NCI-H446 treated with DMSO at 0.1 percent for 48 hours (cell line): ENCODE data around the gene POLR3H.
A peak's percentile ranks its signal among the peaks of the same experiment; 100 is the strongest.

ENCODE experiments used
- DNase-seq: peaks from one replicate; lab custom pipeline; 2025; lab: John Stamatoyannopoulos, UW

The POLR3H gene

DNA sequence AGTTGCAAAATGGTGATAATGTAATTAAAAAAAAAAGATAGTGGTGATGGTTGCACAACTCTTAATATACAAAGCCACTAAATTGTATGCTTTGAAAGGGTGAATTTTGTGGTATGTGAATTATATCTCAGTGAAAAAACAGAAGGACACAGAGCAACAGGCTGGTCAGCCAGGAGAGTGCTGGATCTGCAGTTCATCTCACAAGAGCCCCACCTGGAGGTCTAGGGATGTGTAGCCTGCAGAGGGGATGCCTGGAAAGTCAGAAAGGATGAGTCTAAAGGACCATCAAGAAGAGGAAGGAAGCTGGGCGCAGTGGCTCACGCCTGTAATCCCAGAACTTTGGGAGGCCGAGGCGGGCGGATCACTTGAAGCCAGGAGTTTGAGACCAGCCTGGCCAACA, 9.0 kb downstream of the POLR3H start:
- no peak for DNase-seq

DNA sequence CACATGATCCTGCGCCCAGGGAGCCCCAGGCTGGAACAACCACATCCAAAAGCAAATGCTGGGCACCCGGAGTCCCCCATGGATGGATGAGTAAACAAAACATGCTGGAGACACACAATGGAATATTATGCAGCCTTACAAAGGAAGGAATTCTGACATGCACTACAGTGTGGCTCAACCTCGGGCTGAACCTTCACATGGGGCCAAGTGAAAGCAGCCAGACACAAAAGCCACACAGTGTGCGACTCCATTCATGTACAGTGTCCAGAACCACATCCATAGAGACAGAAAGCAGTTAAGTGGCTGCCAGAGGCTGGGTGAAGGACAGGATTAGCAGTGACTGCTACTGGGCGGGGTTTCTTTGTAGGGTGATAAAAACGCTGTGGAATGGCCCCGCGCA, 10.1 kb downstream of the POLR3H start:
- DNase-seq: no peak

DNA sequence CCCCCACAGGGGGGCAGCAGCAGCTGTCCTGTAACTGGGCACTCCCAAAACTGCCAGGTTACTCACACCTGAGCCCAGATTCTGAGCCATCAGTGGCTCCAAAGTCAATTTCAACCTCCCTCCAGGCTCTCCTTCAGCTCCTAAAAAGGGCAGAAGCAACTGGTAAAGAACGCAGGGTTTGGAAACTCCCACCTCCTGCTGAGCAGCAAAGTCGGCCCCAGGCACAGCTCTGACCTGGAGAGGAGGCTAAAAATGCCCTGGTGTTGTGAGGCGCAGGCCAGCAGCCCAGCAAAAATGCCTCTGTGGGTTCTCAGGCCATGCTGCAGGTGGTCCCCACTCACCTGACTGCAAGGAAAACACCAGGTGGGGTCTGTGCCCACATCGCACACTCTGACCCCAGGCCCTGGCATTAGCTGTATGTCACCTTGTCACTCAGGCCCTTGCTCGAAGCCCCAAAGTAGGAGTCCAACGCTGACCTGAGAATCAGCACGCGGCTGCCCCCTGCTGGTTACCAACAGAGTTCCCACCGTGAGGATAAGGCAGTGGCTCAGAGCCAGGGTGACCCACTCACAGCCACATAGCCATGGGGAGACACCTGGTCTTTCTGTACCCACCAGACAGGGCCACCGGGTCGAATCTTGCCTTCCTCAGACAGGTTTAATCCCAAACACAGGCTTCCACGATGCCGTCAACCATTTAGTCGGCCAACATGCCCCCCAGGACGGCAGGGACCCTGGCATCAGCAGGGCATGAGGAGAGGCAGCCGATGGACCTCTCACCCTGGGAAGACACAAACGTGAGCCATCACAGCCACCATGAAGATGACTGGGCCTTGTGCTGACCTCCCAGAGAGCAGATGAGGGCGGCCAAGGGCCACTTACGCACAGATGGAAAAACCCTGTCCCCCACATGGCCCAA, 11.1 kb downstream of the POLR3H start:
- DNase-seq: no peak

DNA sequence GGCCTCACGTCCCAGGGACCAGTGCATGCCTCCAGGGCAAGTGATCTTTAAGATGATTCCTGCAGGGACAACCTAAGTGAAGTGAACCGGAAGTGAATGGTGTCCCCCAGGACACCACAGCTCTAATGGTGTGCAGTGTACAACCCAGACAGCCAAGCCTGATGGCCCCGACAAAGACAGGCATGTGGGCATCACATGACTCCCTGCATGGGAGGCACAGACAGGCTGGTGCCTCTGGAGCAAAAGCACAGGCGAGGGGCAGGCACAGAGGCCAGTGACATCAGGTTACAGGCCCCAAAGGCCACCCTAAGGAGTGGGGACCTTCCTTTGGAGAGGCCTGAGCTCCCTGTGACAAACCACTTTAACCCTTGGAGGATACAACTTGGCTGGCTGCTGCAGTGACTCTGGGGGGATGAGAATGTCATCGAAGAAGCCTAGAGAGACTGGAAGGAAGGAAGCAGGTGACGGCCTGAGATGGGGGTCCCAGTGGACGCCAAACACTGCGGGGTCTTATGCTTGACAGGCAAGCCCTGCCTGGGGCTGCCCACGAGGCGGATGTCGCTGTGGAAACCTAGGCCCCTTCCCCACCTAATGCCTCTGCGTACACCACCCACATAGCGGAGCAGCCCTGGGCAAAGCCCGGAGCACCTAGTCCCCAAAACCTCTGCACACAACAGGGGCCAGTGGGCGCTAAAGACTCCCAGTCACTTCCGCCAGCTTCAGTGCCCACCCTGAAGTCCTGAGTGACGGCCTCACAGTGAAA, 12.4 kb downstream of the POLR3H start:
- DNase-seq: no peak

DNA sequence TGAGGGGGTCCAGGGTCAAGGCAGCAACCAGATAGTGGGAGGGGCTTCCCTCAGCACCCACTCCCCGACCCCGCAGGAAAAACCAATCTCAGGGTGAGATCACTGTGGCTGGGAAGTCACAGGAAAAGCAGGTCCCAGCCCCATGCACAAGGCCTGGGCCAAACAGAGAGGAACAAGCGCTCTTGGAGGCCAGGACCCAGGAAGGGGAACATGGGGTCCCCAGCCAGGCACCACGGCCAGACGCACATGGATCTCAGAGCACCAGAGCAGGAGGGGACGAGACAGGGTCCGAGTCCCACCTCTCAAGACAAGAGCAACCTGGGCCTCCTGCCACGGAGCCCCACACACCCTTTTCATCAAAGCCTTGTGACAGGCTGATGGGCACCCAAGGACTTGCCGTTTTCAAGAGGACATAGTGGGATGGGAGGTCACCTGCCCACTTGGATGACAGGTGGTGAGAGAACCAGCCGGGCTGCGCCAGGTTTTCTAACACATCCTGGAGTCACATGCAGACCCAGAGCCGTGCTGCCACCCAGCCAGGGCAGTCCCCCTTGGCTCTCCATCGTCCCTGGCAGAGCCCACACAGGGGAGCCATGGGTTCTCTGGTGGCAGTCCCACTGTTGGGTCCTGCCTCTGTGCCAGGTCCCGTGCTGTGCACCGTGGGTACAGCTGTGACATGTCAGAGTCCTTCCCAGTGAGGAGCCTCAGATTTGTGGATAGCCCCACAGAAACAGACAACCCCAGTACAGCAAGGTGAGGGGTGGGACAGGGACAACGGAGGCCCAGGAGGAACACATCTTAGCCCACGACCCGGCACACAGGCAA, 13.2 kb downstream of the POLR3H start:
- no peak for DNase-seq

DNA sequence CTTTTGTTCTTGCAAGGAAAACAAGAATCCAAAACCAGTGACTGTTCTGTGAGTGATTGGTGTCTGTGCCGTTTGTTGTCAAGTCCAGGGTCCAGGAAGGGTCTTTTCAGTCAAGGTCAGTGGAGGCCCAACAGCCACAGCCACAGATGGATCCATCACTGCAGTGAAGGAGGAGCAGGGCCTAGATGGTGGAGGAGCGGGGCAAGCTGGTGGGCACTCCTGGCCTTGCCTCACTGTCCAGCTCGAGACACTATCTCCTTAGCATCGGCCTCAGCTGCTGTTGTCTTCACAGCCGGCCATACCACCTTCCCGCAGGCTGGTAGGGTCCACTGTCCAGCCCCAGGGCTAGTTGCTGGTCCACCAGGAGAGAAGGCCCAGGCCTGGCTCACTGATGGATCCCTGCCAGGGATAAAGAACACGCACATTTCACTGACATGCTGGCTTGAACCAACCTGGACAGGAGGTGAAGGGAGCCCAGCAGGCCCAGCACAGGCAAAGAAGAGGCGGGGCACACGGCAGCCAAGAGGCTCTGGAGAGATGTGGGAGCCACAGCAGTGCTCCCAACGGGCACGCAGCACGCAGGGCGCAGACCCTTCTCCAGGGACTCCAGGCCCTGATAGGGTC, 15.2 kb downstream of the POLR3H start:
- DNase-seq: no peak

DNA sequence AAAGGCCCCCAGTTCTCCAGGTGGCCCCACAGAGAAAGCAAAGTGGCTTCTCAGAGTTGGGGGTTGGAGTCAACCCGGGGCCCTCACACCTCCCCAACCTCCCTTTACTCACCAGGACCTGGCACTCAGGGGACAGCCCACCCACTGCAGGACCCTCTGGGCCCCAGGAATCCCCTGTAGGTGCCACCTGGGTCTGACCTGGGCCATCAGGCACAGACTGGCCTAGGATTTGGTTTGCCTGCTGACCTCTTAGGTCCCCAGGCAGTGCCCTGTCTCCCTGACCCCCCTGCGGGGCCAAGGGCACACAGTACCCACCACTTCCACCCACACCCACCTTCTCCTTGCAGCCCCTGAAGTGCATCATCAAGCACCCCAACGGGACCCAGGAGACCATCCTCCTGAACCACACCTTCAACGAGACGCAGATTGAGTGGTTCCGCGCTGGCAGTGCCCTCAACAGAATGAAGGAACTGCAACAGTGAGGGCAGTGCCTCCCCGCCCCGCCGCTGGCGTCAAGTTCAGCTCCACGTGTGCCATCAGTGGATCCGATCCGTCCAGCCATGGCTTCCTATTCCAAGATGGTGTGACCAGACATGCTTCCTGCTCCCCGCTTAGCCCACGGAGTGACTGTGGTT, 16.0 kb downstream of the POLR3H start:
- DNase-seq: no peak

DNA sequence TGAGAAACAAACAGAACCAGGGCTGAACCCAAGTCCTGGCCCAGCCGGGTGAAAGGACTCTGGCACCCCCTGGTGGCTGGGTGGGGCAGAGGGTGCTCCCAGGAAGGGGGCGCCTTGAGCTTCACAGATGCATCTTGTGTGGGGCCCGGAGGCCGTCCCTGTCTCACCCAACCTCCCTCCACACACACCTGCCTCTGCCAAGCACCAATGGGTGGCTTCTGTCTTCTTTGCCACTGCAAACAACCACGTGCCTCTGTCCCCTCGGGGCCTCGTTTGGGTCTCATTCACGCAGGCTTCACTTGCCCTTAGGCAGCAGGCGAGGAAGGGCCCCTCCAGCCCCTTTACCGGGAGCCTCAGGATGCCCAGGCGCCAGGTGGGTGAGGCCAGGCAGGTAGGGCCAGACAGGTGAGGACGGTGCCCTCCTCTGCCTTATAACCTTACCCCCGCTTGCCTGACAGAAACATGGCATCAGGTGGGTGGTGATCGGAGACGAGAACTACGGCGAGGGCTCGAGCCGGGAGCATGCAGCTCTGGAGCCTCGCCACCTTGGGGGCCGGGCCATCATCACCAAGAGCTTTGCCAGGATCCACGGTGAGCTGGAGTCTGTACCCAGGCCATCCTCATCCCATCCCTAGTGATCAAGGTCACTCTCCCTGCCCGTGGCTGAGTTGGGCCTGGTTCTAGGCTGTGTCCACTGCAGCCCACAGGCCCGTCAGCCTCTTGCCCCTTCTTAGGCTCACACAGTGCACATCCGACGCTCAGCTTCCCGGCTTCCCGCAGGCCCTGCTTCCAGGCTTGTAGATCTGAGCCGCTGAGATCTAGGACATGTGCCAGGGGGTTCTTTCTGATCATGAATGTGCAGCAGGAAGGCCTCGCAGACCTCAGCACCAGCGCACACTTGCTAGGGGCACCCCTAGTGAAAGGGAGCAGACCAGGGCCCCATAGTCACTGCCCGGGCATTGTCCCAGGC, 17.2 kb downstream of the POLR3H start:
- no peak for DNase-seq

DNA sequence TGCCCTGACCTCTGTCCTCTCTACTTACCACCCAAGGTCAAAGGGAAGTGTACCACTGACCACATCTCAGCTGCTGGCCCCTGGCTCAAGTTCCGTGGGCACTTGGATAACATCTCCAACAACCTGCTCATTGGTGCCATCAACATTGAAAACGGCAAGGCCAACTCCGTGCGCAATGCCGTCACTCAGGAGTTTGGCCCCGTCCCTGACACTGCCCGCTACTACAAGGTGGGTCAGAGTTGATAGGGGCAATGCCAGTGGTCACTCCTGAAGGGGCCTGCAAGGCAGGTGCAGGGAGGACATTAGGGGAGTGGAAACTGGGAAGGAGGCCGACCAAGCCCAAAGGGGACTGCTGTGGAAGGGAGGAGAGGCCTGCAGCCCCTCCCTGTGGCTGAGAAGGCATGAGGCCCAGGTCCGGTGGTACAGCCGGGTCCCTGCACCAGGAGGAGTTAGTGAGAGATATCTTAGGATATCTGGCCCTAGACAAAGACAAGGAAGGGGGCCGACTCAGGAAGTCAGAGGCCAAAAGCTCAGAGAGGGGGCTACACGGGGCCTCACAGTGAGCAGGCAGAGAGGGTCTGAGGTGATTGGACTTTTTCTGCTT, 17.9 kb downstream of the POLR3H start:
- DNase-seq: no peak

DNA sequence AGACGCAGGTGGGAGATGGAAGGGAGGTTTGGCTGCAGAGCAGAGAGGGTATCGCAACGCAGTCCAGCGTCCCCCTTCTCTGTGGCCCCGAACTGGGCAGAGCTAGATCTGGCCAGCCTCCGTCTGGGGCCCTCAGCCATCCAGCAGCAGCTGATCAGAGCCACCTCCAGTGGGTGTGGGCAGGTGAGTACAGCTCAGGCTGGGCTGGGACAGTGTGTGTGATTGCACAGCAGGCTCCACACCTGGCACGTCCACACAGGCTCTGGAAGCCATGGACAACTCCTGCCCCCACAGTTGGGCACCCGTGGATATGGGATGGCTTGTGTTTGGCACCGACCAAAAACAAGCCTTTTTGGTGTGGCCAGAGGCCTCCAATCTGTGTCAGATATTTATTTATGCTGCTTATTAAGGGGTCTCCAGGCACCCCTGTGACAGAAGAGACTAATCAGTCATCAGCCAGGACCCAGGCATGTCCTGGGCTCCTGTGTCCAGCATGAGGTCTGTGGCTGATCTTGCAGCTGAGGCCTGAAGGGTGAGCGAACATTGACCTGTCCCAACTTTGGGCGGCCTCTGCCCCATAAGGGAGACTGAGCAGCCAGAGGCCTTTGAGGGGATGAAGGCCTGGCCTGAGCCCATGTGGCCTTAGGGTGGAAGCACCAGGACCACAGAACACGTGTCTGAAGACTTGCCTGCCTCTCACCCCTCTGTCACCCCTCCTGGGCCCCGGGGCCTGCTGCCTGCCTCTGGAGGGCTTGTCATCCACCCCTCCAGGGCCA, 18.6 kb downstream of the POLR3H start:
- no peak for DNase-seq

DNA sequence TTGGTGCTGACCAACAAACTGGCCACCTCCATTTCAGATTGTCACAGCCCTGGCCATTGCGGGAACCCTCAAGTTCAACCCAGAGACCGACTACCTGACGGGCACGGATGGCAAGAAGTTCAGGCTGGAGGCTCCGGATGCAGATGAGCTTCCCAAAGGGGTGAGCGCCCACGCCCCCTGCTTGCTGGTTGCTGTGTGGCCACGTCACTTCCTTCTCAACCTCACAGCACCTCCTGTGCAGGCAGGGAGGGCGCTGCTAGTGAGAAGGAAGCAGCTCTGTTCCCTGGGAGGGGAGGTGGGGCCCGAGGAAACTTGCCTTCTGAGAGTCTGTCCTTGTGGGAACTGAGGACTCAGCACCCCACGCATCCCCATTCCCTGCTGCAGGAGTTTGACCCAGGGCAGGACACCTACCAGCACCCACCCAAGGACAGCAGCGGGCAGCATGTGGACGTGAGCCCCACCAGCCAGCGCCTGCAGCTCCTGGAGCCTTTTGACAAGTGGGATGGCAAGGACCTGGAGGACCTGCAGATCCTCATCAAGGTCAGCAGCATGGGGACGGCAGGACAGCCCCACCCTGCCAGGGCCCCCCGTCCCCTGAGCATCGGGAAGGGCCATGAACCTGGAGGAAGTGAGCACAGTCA, 19.3 kb downstream of the POLR3H start:
- no peak for DNase-seq

DNA sequence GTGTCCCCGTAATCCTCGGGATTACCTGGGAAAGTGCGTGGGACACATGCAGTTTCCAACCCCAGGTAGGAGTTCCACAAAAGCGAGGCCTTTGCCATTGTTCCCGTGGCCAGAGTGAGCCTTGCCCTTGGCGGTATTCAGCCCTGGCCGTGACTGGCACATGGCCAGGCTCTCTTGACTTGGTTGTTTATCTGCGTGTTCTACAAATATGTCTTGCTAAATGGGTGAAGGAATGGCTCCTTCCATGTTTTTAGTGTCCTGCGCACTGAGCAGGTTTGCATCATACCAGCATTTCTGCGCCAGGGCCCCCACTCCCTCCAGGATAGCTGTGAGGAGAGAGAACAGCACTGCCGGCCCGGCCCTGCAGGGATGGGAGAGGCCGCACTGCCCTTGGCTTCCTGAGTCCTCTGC, 20.0 kb downstream of the POLR3H start:
- no peak for DNase-seq

DNA sequence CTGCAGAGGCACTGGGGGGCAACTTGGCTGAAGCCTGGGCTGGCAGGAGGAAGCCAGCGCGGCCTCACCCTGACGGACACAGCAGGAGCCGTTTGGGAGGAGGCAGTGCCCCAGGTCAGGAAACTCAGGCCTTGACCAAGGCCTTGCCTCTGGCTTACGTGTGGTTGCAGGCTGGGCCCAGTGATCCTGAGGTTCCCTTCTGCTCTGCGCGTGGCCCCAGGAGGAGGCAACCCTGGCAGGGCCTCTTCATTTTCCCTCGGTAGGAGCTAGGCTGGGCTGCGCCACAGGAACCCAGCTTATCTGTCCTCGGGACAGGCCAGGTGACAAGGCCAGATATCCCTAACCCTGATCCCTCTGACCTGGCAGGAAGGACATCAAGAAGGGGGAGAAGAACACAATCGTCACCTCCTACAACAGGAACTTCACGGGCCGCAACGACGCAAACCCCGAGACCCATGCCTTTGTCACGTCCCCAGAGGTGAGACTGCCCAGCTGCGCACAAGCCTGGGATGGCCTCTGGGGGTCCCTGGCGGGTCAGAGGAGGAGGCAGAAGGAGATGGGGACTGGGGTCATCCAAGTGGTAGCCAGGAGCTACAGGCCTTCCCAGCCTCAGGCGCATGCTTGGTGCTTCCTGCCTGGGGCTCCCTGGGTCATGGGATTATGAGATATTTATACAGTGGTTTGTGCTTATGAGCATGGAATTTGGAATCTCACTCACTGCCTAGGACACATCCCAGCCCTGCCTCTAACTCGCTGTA, 20.6 kb downstream of the POLR3H start:
- no peak for DNase-seq

DNA sequence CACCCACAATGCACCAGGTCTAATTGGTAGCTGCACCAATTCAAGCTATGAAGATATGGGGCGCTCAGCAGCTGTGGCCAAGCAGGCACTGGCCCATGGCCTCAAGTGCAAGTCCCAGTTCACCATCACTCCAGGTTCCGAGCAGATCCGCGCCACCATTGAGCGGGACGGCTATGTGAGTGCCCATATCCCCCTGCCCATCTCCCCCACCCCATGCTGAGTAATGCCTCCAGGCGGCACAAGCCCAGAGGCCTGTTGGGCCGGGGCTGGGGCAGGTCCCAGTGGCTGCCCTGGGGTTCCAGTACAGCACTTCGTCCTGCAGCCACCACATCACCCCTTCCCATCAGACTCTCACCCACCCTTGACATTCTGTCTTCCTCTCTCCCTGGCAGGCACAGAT, 21.5 kb downstream of the POLR3H start:
- no peak for DNase-seq

DNA sequence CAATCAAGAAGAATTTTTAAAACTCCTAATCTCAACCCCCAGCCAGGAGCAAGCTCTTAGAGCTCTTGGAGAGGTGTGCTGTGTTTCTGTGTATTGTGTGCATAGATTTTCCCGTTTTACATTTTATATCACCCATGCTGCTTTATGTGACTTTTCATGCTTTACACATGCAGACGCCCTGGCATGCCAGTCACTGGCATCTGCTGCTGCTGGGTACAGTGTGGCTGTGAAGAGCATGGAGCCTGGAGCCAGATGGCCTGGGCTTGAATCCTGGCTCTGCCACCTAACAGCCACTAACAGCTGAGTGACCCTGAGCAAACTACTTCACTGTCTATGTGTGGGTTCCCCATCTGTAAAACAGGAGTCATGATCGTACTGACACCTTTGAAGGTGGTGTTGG, 23.1 kb downstream of the POLR3H start:
- DNase-seq: peak; percentile 33

DNA sequence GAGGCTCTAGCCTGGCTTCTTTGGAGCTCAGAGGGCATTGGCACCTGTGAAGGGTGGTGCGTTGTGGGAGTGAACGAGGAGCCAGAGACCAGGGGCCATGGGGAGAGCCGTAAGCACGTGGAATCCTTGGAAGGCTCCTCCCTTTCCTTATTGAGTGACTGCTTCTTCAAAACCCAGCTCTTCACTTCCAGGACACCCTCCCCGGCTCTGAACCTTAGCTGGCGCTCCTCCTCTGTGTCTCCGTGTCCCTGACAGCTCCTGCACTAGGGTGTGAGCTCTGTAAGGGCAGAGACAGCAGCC, 26.3 kb downstream of the POLR3H start:
- DNase-seq: no peak

DNA sequence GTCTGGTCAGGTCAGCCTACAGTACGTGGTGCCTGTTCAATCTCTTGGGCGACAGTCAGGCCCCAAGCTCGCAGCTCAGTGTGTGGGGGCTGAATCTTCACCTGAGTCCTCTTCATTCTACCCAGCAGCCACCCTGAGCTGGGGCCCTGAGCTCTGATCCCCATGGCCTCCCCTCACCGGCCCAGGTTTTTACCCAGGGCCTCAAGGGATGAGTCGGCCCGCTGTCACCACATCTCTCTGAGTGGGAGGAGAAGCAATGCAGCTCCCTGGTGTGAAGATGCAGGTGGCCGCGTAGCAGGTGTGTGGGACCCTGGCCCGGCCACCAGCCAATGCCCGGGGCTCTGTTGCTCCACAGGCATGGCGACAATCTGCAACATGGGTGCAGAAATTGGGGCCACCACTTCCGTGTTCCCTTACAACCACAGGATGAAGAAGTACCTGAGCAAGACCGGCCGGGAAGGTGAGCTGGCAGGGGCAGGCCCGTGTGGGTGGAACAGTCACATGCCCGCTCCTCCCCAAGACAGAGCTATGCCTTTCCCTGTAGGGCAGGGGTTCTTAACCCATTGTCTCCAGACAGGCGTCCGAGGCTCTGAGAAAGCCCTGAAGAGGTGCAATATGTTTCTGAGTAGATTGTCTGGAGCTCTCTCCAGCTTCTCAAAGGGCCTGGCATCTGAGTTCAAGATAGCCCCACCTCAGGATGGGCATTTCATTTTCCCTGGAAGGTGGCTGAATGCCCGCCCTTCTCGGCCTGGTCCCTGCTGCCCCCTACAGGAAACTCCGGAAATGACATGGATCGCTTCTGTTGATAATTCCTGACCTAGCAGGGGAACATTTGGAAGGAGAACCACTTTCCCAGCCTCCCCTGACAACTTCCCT, 26.9 kb downstream of the POLR3H start:
- DNase-seq: peak; percentile 2
